GM13977 (cell line): ENCODE data around the gene CIRBP.

ENCODE experiments used
- DNase-seq: peaks from one replicate; pipeline ENCODE4 v3.0.0; 2012; ENCODE audit warnings: low spot score
- CTCF ChIP-seq: IDR thresholded peaks from 2 replicates; pipeline ENCODE4 v1.5.1; 2012; ENCODE audit warnings: mild to moderate bottlenecking, control low read depth; ENCODE audit not compliant: insufficient read depth; ENCODE audit errors: extremely low read depth, missing control alignments
- in situ Hi-C: fragments of 300-500 bp; cut with MboI; formaldehyde crosslinking; loops from one replicate; pipeline ENCODE4 v1.12.0; 2022; ENCODE audit warnings: low sequenced_read_pairs, low pct_unique_long_range_greater_than_20kb, mixed read lengths, inconsistent platforms; ENCODE audit not compliant: unreplicated experiment

The CIRBP gene

GRCh38 chr19:1268226-1269064, 687 bp upstream of the CIRBP start:
- no peak for DNase-seq
- in situ Hi-C loops: no loop called here
- no peak for TF ChIP-seq CTCF

- peak; percentile 95 for DNase-seq
- TF ChIP-seq CTCF: no peak
- in situ Hi-C loops: no loop called here
These were observed 513 bp downstream of the CIRBP start for GRCh38 chr19:1269478-1270212.

GRCh38 chr19:1270213-1270853, 1.2 kb downstream of the CIRBP start:
- in situ Hi-C loops: no loop called here
- TF ChIP-seq CTCF: no peak
- no peak for DNase-seq

GRCh38 chr19:1270854-1271527, 1.9 kb downstream of the CIRBP start:
- TF ChIP-seq CTCF: no peak
- no peak for DNase-seq
- in situ Hi-C loops: no loop called here

- no peak for TF ChIP-seq CTCF
- in situ Hi-C loops: no loop called here
- DNase-seq: no peak
These were observed 2.6 kb downstream of the CIRBP start for GRCh38 chr19:1271528-1272422.
